A549 (cell line): ENCODE measurements around the gene CATSPER4. TPM values are rescaled to one million over a fixed set of nuclear protein-coding genes. Genes with fewer than 3 reads are reported as not detected.

Source experiments
- ATAC-seq, 2 experiments: fragments of 200-7000 bp in 1 of 2; fragments of >200 bp in 1 of 2; cut with Nextera tagmentation in 1 of 2; cut with Tn5 transposase in 1 of 2; 3 replicates each; pipeline versions ENCODE4 v1.8.0 to v1.9.1; 2018 to 2020; ENCODE audit warnings: mild to moderate bottlenecking in 1 of 2, moderate library complexity in 1 of 2
- CTCF ChIA-PET: fragments of 300-600 bp; sonication (Branson Sonifier 250); formaldehyde crosslinking; extraction: SDS; loops from one replicate; lab custom pipeline; 2021; ENCODE audit warnings: antibody characterized with exemption, inconsistent platforms; lab: Yijun Ruan, JAX
- POLR2A ChIA-PET: fragments of 350-600 bp; formaldehyde crosslinking; extraction: SDS; loops from one replicate; lab custom pipeline; 2021; ENCODE audit warnings: antibody characterized with exemption, inconsistent platforms; lab: Yijun Ruan, JAX
- DNase-seq, 2 experiments: peaks; one replicate each; pipeline versions ENCODE4 v3.0.0 to v3.0.0-alpha.2; 2011 to 2016; ENCODE audit warnings: low read depth in 1 of 2, low spot score in 1 of 2
- FAIRE-seq: peaks from 2 replicates; lab custom pipeline; 2011; peaks lifted over from hg19 to GRCh38; lab: Jason Lieb, UNC
- H3K27ac ChIP-seq, 2 experiments: fragments of >200 bp; sonication (Bioruptor Twin); formaldehyde crosslinking; 3 replicates each; pipeline ENCODE4 v1.5.1; 2016 to 2017
- H3K4me1 ChIP-seq: fragments of >200 bp; sonication (Bioruptor Twin); formaldehyde crosslinking; 3 replicates; pipeline ENCODE4 v1.6.1; 2016
- H3K4me2 ChIP-seq: fragments of >200 bp; sonication (Bioruptor Twin); formaldehyde crosslinking; 3 replicates; pipeline ENCODE4 v1.6.1; 2016
- H3K4me3 ChIP-seq: fragments of >200 bp; sonication (Bioruptor Twin); formaldehyde crosslinking; 3 replicates; pipeline ENCODE4 v1.5.1; 2016
- H3K9me3 ChIP-seq: fragments of >200 bp; sonication (Bioruptor Twin); formaldehyde crosslinking; 3 replicates; pipeline ENCODE4 v1.6.1; 2016
- CBX2 ChIP-seq: fragments of 200-600 bp; sonication (generic); IDR thresholded peaks from 2 replicates; pipeline ENCODE4 v1.6.1; 2016; ENCODE audit warnings: low read depth, mild to moderate bottlenecking, borderline replicate concordance
- CBX8 ChIP-seq: fragments of 200-600 bp; sonication (generic); IDR thresholded peaks from 2 replicates; pipeline ENCODE4 v1.6.1; 2016
- CEBPB ChIP-seq, 2 experiments: fragments of >200 bp in 1 of 2; sonication (Bioruptor Twin) in 1 of 2; formaldehyde crosslinking in 1 of 2; IDR thresholded peaks; 2 replicates each; pipeline ENCODE4 v1.6.1; 2012 to 2016
- CHD4 ChIP-seq: fragments of 200-600 bp; sonication (generic); IDR thresholded peaks from 2 replicates; pipeline ENCODE4 v1.6.1; 2016; ENCODE audit warnings: antibody characterized with exemption, mild to moderate bottlenecking, borderline replicate concordance
- E2F6 ChIP-seq: IDR thresholded peaks from 2 replicates; pipeline ENCODE4 v1.6.1; 2012; ENCODE audit warnings: low read depth, borderline replicate concordance
- EP300 ChIP-seq, 2 experiments: fragments of >200 bp; sonication (Bioruptor Twin); formaldehyde crosslinking; IDR thresholded peaks; 2 replicates in 1 of 2; 3 replicates in 1 of 2; pipeline ENCODE4 v1.6.1; 2016 to 2017
- FOSB ChIP-seq: fragments of 250-450 bp; sonication (Bioruptor Pico); IDR thresholded peaks from 2 replicates; pipeline ENCODE4 v1.5.0; 2020; ENCODE audit warnings: mild to moderate bottlenecking, moderate library complexity
- FOSL2 ChIP-seq, 2 experiments: fragments of 450-650 bp in 1 of 2; fragments of >200 bp in 1 of 2; sonication (Bioruptor Twin) in 1 of 2; formaldehyde crosslinking; IDR thresholded peaks; 2 replicates each; pipeline versions ENCODE4 v1.5.0 to v1.6.1; 2016 to 2020; ENCODE audit warnings: mild to moderate bottlenecking in 1 of 2, moderate library complexity in 1 of 2
- FOXS1 ChIP-seq: fragments of 250-450 bp; sonication (Bioruptor Pico); IDR thresholded peaks from 2 replicates; pipeline ENCODE4 v1.5.0; 2020; ENCODE audit warnings: mild to moderate bottlenecking, moderate library complexity
- GATA3 ChIP-seq: IDR thresholded peaks from 2 replicates; pipeline ENCODE4 v1.6.1; 2012; ENCODE audit warnings: borderline replicate concordance
- HES2 ChIP-seq: fragments of >200 bp; sonication (Bioruptor Twin); formaldehyde crosslinking; IDR thresholded peaks from 2 replicates; pipeline ENCODE4 v1.6.1; 2016
- HEYL ChIP-seq: fragments of 250-450 bp; sonication (Bioruptor Pico); IDR thresholded peaks from 2 replicates; pipeline ENCODE4 v1.8.0; 2021; ENCODE audit warnings: mild to moderate bottlenecking, moderate library complexity
- HOXA7 ChIP-seq: fragments of 250-450 bp; sonication (Bioruptor Pico); IDR thresholded peaks from 2 replicates; pipeline ENCODE4 v1.5.0; 2020; ENCODE audit warnings: mild to moderate bottlenecking, moderate library complexity
- HOXB5 ChIP-seq: fragments of 250-450 bp; sonication (Bioruptor Pico); IDR thresholded peaks from 2 replicates; pipeline ENCODE4 v1.5.0; 2020; ENCODE audit warnings: mild to moderate bottlenecking, moderate library complexity
- JUN ChIP-seq, 2 experiments: fragments of >200 bp; sonication (Bioruptor Twin); formaldehyde crosslinking; IDR thresholded peaks; 2 replicates in 1 of 2; 3 replicates in 1 of 2; pipeline ENCODE4 v1.6.1; 2016 to 2017
- MAFK ChIP-seq: fragments of 450-650 bp; IDR thresholded peaks from 2 replicates; pipeline ENCODE4 v1.6.1; 2014; ENCODE audit not compliant: partially characterized antibody
- MAX ChIP-seq: IDR thresholded peaks from 2 replicates; pipeline ENCODE4 v1.6.1; 2012
- NFE2L2 ChIP-seq: fragments of 150-350 bp; conservative IDR thresholded peaks from 2 replicates; pipeline ENCODE4 v1.6.1; 2014; ENCODE audit warnings: low read length
- NPAS2 ChIP-seq: fragments of 250-450 bp; sonication (Bioruptor Pico); IDR thresholded peaks from 2 replicates; pipeline ENCODE4 v1.8.0; 2022; ENCODE audit warnings: mild to moderate bottlenecking, moderate library complexity, borderline replicate concordance
- PBX3 ChIP-seq: IDR thresholded peaks from 2 replicates; pipeline ENCODE4 v1.6.1; 2012
- POLR2A ChIP-seq: IDR thresholded peaks from 2 replicates; pipeline ENCODE4 v1.6.1; 2012; ENCODE audit warnings: mild to moderate bottlenecking, low read length
- POLR2AphosphoS2 ChIP-seq: conservative IDR thresholded peaks from 2 replicates; pipeline ENCODE4 v1.6.1; 2012; ENCODE audit warnings: low read length, improper control_type of control experiment, inconsistent platforms
- RAD21 ChIP-seq, 2 experiments: fragments of >200 bp in 1 of 2; sonication (Bioruptor Twin) in 1 of 2; formaldehyde crosslinking in 1 of 2; IDR thresholded peaks in 1 of 2; conservative IDR thresholded peaks in 1 of 2; 2 replicates in 1 of 2; 3 replicates in 1 of 2; pipeline ENCODE4 v1.6.1; 2012 to 2018; ENCODE audit warnings: inconsistent platforms in 1 of 2
- RCOR1 ChIP-seq: fragments of 150-350 bp; IDR thresholded peaks from 2 replicates; pipeline ENCODE4 v1.6.1; 2014; ENCODE audit warnings: antibody characterized with exemption, low read length, low read depth
- REST ChIP-seq: fragments of 200-600 bp; sonication (generic); IDR thresholded peaks from 2 replicates; pipeline ENCODE4 v1.6.1; 2016; ENCODE audit warnings: antibody characterized with exemption, mild to moderate bottlenecking, moderate library complexity
- RFX5 ChIP-seq: fragments of 450-650 bp; IDR thresholded peaks from 2 replicates; pipeline ENCODE4 v1.7.1; 2014; ENCODE audit warnings: antibody characterized with exemption, mild to moderate bottlenecking, moderate library complexity
- RNF2 ChIP-seq: fragments of 200-600 bp; sonication (generic); IDR thresholded peaks from 2 replicates; pipeline ENCODE4 v1.6.1; 2016; ENCODE audit warnings: low read depth, mild to moderate bottlenecking, antibody characterized with exemption, moderate library complexity, borderline replicate concordance
- SREBF2 ChIP-seq: fragments of 450-650 bp; IDR thresholded peaks from 2 replicates; pipeline ENCODE4 v1.6.1; 2014; ENCODE audit warnings: mild to moderate bottlenecking, moderate library complexity
- ZNF302 ChIP-seq: fragments of 250-450 bp; sonication (Bioruptor Pico); IDR thresholded peaks from 2 replicates; pipeline ENCODE4 v1.9.0; 2021; ENCODE audit warnings: inconsistent platforms, mild to moderate bottlenecking, moderate library complexity
- ZSCAN20 ChIP-seq: fragments of 250-450 bp; sonication (Bioruptor Pico); IDR thresholded peaks from 2 replicates; pipeline ENCODE4 v1.8.0; 2022; ENCODE audit warnings: mild to moderate bottlenecking, moderate library complexity
- WGBS: methylation state at CpG from one replicate; pipeline ENCODE4 v1.1.6; 2017; ENCODE audit errors: missing lambda C conversion rate; 5-methylcytosine and 5-hydroxymethylcytosine counted together
- polyA plus RNA-seq, 4 experiments: library from polyadenylated mRNA; depleted of rRNA in 3 of 4; stranded (reverse); fragments of >200 nt; fragmentation: RNase III in 1 of 4; extraction: RNeasy Plus Mini Kit Qiagen cat#74134 plus additional on column Dnase treatment in 1 of 4; gene quantifications; 2 replicates in 3 of 4; 3 replicates in 1 of 4; pipeline ENCODE4 v1.2.3, GENCODE V29; 2011 to 2017

The CATSPER4 gene
- polyA plus RNA-seq, 2 of the 4 experiments (the other 2 are of a cell fraction): not detected

GRCh38 chr1:26191739-26192138 is 1.3 kb downstream of the CATSPER4 start:
- no peak overlapping the region for H3K27ac ChIP-seq
- 79% methylated on average over 1 of the region's 3 CpGs for WGBS
- ChIA-PET CTCF (interaction anchor here (0.7 to 0.9 kb wide), 2 partner anchors 12 to 42 kb away, joined by 3 read pairs; partner anchors contain the start of gene CEP85), POLR2A (no interaction called here)
- no peak for DNase-seq
- ATAC-seq: no peak
- no peak overlapping the region for H3K4me2 ChIP-seq
- TF ChIP-seq NPAS2 (CRISPR knock-in tag): no peak
- no peak for TF ChIP-seq JUN (IDR thresholded peaks at IDR 0.05)
- TF ChIP-seq NFE2L2: no peak
- TF ChIP-seq FOSL2 (IDR thresholded peaks at IDR 0.05): no peak
- TF ChIP-seq FOSL2 (CRISPR knock-in tag; IDR thresholded peaks at IDR 0.05): no peak
- TF ChIP-seq HOXB5 (CRISPR knock-in tag): no peak
- no peak for TF ChIP-seq ZSCAN20 (CRISPR knock-in tag)
- TF ChIP-seq FOSB (CRISPR knock-in tag): no peak
- no peak for TF ChIP-seq HES2
- no peak for TF ChIP-seq RAD21 (conservative IDR thresholded peaks at IDR 0.05 in 1 of 2, IDR thresholded peaks at IDR 0.05 in 1 of 2)
- no peak for TF ChIP-seq RCOR1
- TF ChIP-seq RFX5: no peak
- TF ChIP-seq FOXS1 (CRISPR knock-in tag): no peak
- TF ChIP-seq PBX3: no peak
- no peak for TF ChIP-seq ZNF302 (CRISPR knock-in tag)
- TF ChIP-seq HEYL: no peak
- no peak for TF ChIP-seq EP300 (IDR thresholded peaks at IDR 0.05)
- TF ChIP-seq CHD4: no peak
- no peak for TF ChIP-seq CEBPB (IDR thresholded peaks at IDR 0.05)
- TF ChIP-seq CBX8: no peak
- no peak overlapping the region for H3K4me3 ChIP-seq
- no peak for FAIRE-seq
- H3K9me3 ChIP-seq: no peaks in the 10 kb centered on the region
- no peaks in the 10 kb centered on the region for H3K4me1 ChIP-seq

DNA sequence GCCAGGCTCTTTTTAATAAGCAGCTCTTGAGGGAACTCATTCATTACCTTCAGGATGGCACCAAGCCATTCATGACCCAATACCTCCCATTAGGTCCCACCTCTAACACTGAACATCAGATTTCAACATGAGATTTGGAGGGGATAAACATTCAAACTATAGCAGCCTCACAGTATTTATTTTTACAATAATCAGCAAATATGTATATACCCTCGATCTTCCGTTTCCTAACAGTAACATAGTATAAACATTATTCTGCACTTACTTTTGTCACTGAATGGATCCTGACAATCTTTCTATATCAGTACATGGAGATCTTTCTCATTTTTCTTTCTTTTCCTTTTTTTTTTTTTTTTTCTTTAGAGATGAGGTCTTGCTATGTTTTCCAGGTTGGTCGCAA is 5.4 kb downstream of the CATSPER4 start:
- FAIRE-seq (no peak), ATAC-seq (no peak), DNase-seq (no peak)
- ChIA-PET POLR2A (no interaction called here), CTCF (no interaction called here)
- H3K4me1 ChIP-seq: no peaks in the 10 kb centered on the region
- 48% methylated on average over 3 of the region's 3 CpGs for WGBS
- H3K4me2 ChIP-seq: no peak overlapping the region
- no peak overlapping the region for H3K27ac ChIP-seq
- H3K9me3 ChIP-seq: no peaks in the 10 kb centered on the region
- TF ChIP-seq MAFK (peak; percentile 29), E2F6 (no peak), CBX8 (no peak), ZSCAN20 (CRISPR knock-in tag) (no peak), FOSL2 (IDR thresholded peaks at IDR 0.05) (no peak), FOSL2 (CRISPR knock-in tag; IDR thresholded peaks at IDR 0.05) (no peak)
- H3K4me3 ChIP-seq: no peak overlapping the region

- no peaks in the 10 kb centered on the region for H3K4me1 ChIP-seq
- H3K9me3 ChIP-seq: no peaks in the 10 kb centered on the region
- ChIA-PET POLR2A (no interaction called here), CTCF (interaction anchor here (1.4 to 1.6 kb wide), 3 partner anchors 8 to 37 kb away, joined by 4 to 5 read pairs (median 5); partner anchors contain the start of genes CEP85 and ZNF593)
- ATAC-seq (no peak), FAIRE-seq (no peak), DNase-seq (no peak)
- H3K27ac ChIP-seq: no peak overlapping the region
- 7% methylated on average over 2 of the region's 3 CpGs for WGBS
- H3K4me3 ChIP-seq: no peak overlapping the region
- no peak overlapping the region for H3K4me2 ChIP-seq
- TF ChIP-seq ZNF302 (CRISPR knock-in tag) (no peak), REST (no peak), CBX2 (no peak), POLR2A (no peak), GATA3 (no peak), HES2 (no peak), MAX (no peak), HOXA7 (CRISPR knock-in tag) (no peak), RNF2 (no peak), SREBF2 (no peak), EP300 (IDR thresholded peaks at IDR 0.05) (no peak), POLR2AphosphoS2 (no peak), HOXB5 (CRISPR knock-in tag) (no peak)
Observed at GRCh38 chr1:26197301-26197700, 6.9 kb downstream of the CATSPER4 start.
